ENCODE data around the gene FOXQ1. TPM values are rescaled to one million over a fixed set of nuclear protein-coding genes. Genes with fewer than 3 reads are reported as not detected.

The FOXQ1 gene
- total and polyA plus RNA-seq, 8 donors, result 11.7 to 97.7 (median 29.6) TPM; not detected in 1

GRCh38 chr6:1346101-1346500 lies 34.2 kb downstream of the FOXQ1 start:
- intact Hi-C loops (cut with DNase I; ENCODE audit: low total_unique reads), result no loop called here
- Histone ChIP-seq H3K4me1 (peaks cover 0 to 25% (median 0%) of the 10 kb centered on the region in 4 donors), H3K27me3 (peaks cover 0 to 11% (median 0%) of the 10 kb centered on the region in 3 donors), H3K36me3 (no peaks in the 10 kb centered on the region), H3K27ac (no peak overlapping the region), H3K4me3 (no peak overlapping the region), H3K9me3 (peaks cover 0 to 16% (median 11%) of the 10 kb centered on the region in 4 donors)
- TF ChIP-seq EP300 (IDR thresholded peaks at IDR 0.05) (no peak), POLR2A (IDR thresholded peaks at IDR 0.05) (no peak), CTCF (IDR thresholded peaks at IDR 0.05) (no peak), POLR2AphosphoS5 (IDR thresholded peaks at IDR 0.05) (no peak)
- DNase-seq, result no peak

GRCh38 chr6:1346558-1347091 lies 34.7 kb downstream of the FOXQ1 start:
- Histone ChIP-seq H3K4me3 (no peak overlapping the region), H3K36me3 (no peaks in the 10 kb centered on the region), H3K27me3 (peaks cover 0 to 11% (median 0%) of the 10 kb centered on the region in 3 donors), H3K27ac (no peak overlapping the region), H3K9me3 (peaks cover 0 to 21% (median 16%) of the 10 kb centered on the region in 4 donors), H3K4me1 (peaks cover 0 to 25% (median 0%) of the 10 kb centered on the region in 4 donors)
- no peak for DNase-seq
- intact Hi-C loops (cut with DNase I; ENCODE audit: low total_unique reads), result no loop called here
- WGBS, 5 donors, result 68 to 81% (median 78%) methylated on average over 5 of the region's 5 CpGs
- no peak for TF ChIP-seq EP300 (IDR thresholded peaks at IDR 0.05)
- no peak for TF ChIP-seq CTCF (IDR thresholded peaks at IDR 0.05)
- TF ChIP-seq POLR2A (IDR thresholded peaks at IDR 0.05), result no peak
- TF ChIP-seq POLR2AphosphoS5 (IDR thresholded peaks at IDR 0.05), result no peak

GRCh38 chr6:1347161-1347560 lies 35.3 kb downstream of the FOXQ1 start:
- TF ChIP-seq CTCF (IDR thresholded peaks at IDR 0.05), result no peak
- TF ChIP-seq POLR2A (IDR thresholded peaks at IDR 0.05), result no peak
- TF ChIP-seq EP300 (IDR thresholded peaks at IDR 0.05), result no peak
- TF ChIP-seq POLR2AphosphoS5 (IDR thresholded peaks at IDR 0.05), result no peak
- Histone ChIP-seq H3K4me3 (no peak overlapping the region), H3K9me3 (peaks cover 0 to 27% (median 22%) of the 10 kb centered on the region in 4 donors), H3K4me1 (peaks cover 0 to 25% (median 0%) of the 10 kb centered on the region in 4 donors), H3K27ac (no peak overlapping the region), H3K36me3 (no peaks in the 10 kb centered on the region), H3K27me3 (peaks cover 0 to 11% (median 0%) of the 10 kb centered on the region in 3 donors)
- intact Hi-C loops (cut with DNase I; ENCODE audit: low total_unique reads), result no loop called here
- 83 to 91% (median 85%) methylated on average over 3 of the region's 3 CpGs for WGBS, 5 donors
- DNase-seq, result no peak

GRCh38 chr6:1348675-1349074 lies 36.8 kb downstream of the FOXQ1 start:
- H3K4me3 ChIP-seq, result no peak overlapping the region
- no peak overlapping the region for H3K27ac ChIP-seq
- TF ChIP-seq POLR2AphosphoS5 (IDR thresholded peaks at IDR 0.05) (peak in 2 of 3 donors; percentile 40 to 45), CTCF (IDR thresholded peaks at IDR 0.05) (no peak)
- peak in 1 of 2 donors; percentile 85 for DNase-seq
- intact Hi-C loops (cut with DNase I; ENCODE audit: low total_unique reads), result no loop called here
- peaks cover 0 to 11% (median 0%) of the 10 kb centered on the region in 3 donors for H3K27me3 ChIP-seq
- H3K36me3 ChIP-seq, result no peaks in the 10 kb centered on the region
- H3K9me3 ChIP-seq, result peaks cover 0 to 39% (median 29%) of the 10 kb centered on the region in 4 donors
- H3K4me1 ChIP-seq, result peaks cover 0 to 25% (median 0%) of the 10 kb centered on the region in 4 donors
- 29 to 64% (median 46%) methylated on average over 1 of the region's 1 CpG for WGBS, 5 donors

Data from stomach (tissue), 9 donors.